PFSK-1 (cell line): ENCODE results near the gene BEGAIN.

Experiments
- FOXP2 ChIP-seq: optimal IDR thresholded peaks from 2 replicates; pipeline ENCODE3; 2011; ENCODE audit warnings: borderline replicate concordance, control low read depth, inconsistent platforms; ENCODE audit not compliant: insufficient read depth; ENCODE audit errors: extremely low read length, extremely low read depth
- POLR2AphosphoS5 ChIP-seq: IDR thresholded peaks from 2 replicates; pipeline ENCODE4 v1.6.1; 2012; ENCODE audit warnings: low read depth, mild to moderate bottlenecking, control low read depth, low read length, moderate library complexity
- REST ChIP-seq, 2 experiments: IDR thresholded peaks; 2 replicates each; pipeline versions ENCODE4 v1.6.1 to v1.8.0; 2011 to 2012; ENCODE audit warnings: low read depth in 2 of 2, low read length in 2 of 2, control low read depth in 1 of 2, inconsistent platforms in 1 of 2, mild to moderate bottlenecking in 1 of 2, moderate library complexity in 1 of 2; ENCODE audit not compliant: insufficient read depth in 1 of 2
- SIN3A ChIP-seq: IDR thresholded peaks from 2 replicates; pipeline ENCODE4 v1.6.1; 2012; ENCODE audit warnings: mild to moderate bottlenecking, low read length, moderate library complexity, borderline replicate concordance; ENCODE audit not compliant: insufficient read depth
- TAF1 ChIP-seq: IDR thresholded peaks from 2 replicates; pipeline ENCODE4 v1.6.1; 2012; ENCODE audit warnings: low read length, control low read depth, borderline replicate concordance; ENCODE audit not compliant: insufficient read depth

BEGAIN gene

GRCh38 chr14:100532154-100532861 is 54.9 kb downstream of the BEGAIN start:
- TF ChIP-seq POLR2AphosphoS5 (no peak), SIN3A (no peak), TAF1 (no peak), REST (IDR thresholded peaks at IDR 0.05; ENCODE audit: insufficient read depth in 1 of 2, low read depth in 2 of 2, low read length in 2 of 2) (no peak), FOXP2 (no peak)

GRCh38 chr14:100531152-100532121 is 55.8 kb downstream of the BEGAIN start:
- TF ChIP-seq FOXP2 (no peak), REST (IDR thresholded peaks at IDR 0.05; ENCODE audit: insufficient read depth in 1 of 2, low read depth in 2 of 2, low read length in 2 of 2) (no peak), POLR2AphosphoS5 (no peak), TAF1 (no peak), SIN3A (no peak)

GRCh38 chr14:100530270-100531072 is 56.7 kb downstream of the BEGAIN start:
- TF ChIP-seq TAF1 (no peak), SIN3A (no peak), REST (IDR thresholded peaks at IDR 0.05; ENCODE audit: insufficient read depth in 1 of 2, low read depth in 2 of 2, low read length in 2 of 2) (no peak), POLR2AphosphoS5 (no peak), FOXP2 (no peak)

- no peak for TF ChIP-seq TAF1
- no peak for TF ChIP-seq FOXP2
- no peak for TF ChIP-seq SIN3A
- no peak for TF ChIP-seq POLR2AphosphoS5
- no peak for TF ChIP-seq REST (IDR thresholded peaks at IDR 0.05; ENCODE audit: insufficient read depth in 1 of 2, low read depth in 2 of 2, low read length in 2 of 2)
These were observed 57.6 kb downstream of the BEGAIN start for GRCh38 chr14:100529561-100530031.
